ENCODE measurements around the gene ODAPH.
A peak's percentile ranks its signal among the peaks of the same experiment; 100 is the strongest.
"Not testable (repeated sequence)": the region's sequence is repeated elsewhere in the genome, so short reads cannot be mapped to it uniquely, and the experiment has no call there.

The ODAPH gene

GRCh38 chr4:75555294-75556164 is at the start of gene ODAPH:
Gene ODAPH, plus strand, starts transcription at chr4:75556066. Its CDS starts 17 bp downstream, at chr4:75556083.
- DNase-seq (ENCODE audit: low read depth) = no peak

GRCh38 chr4:75509592-75509991 is 46.3 kb upstream of the ODAPH start:
- DNase-seq (ENCODE audit: low read depth) = not testable (repeated sequence)

GRCh38 chr4:75511841-75512240 is 44.0 kb upstream of the ODAPH start:
- DNase-seq (ENCODE audit: low read depth) = no peak

GRCh38 chr4:75512386-75513211 is 43.3 kb upstream of the ODAPH start:
- no peak for DNase-seq (ENCODE audit: low read depth)

GRCh38 chr4:75513526-75514130 is 42.2 kb upstream of the ODAPH start:
- no peak for DNase-seq (ENCODE audit: low read depth)

GRCh38 chr4:75514131-75514948 is 41.5 kb upstream of the ODAPH start, which contains the start of the genes RCHY1 and THAP6:
Gene RCHY1, minus strand, starts transcription at chr4:75514403. Its CDS starts 117 bp downstream, at chr4:75514286.
Gene THAP6, plus strand, starts transcription at chr4:75514473. Its CDS starts 980 bp downstream, at chr4:75515453.
- DNase-seq (ENCODE audit: low read depth) = peak; percentile 84

- DNase-seq (ENCODE audit: low read depth) = no peak
Observed at GRCh38 chr4:75514949-75515612, 40.8 kb upstream of the ODAPH start.

- no peak for DNase-seq (ENCODE audit: low read depth)
Observed at GRCh38 chr4:75516144-75516543, 39.7 kb upstream of the ODAPH start.

GRCh38 chr4:75519452-75519851 is 36.4 kb upstream of the ODAPH start:
- DNase-seq (ENCODE audit: low read depth) = not testable (repeated sequence)

- DNase-seq (ENCODE audit: low read depth) = no peak
Observed at GRCh38 chr4:75525086-75525485, 30.8 kb upstream of the ODAPH start.

- no peak for DNase-seq (ENCODE audit: low read depth)
Observed at GRCh38 chr4:75525910-75526309, 30.0 kb upstream of the ODAPH start.

- DNase-seq (ENCODE audit: low read depth) = no peak
Observed at GRCh38 chr4:75527482-75527881, 28.4 kb upstream of the ODAPH start.

GRCh38 chr4:75530556-75531322 is 25.1 kb upstream of the ODAPH start:
- no peak for DNase-seq (ENCODE audit: low read depth)

GRCh38 chr4:75531536-75532143 is 24.2 kb upstream of the ODAPH start:
- DNase-seq (ENCODE audit: low read depth) = not testable (repeated sequence)

GRCh38 chr4:75533339-75533887 is 22.5 kb upstream of the ODAPH start:
- DNase-seq (ENCODE audit: low read depth) = not testable (repeated sequence)

GRCh38 chr4:75533926-75534325 is 21.9 kb upstream of the ODAPH start:
- not testable (repeated sequence) for DNase-seq (ENCODE audit: low read depth)

GRCh38 chr4:75537308-75537707 is 18.6 kb upstream of the ODAPH start:
- DNase-seq (ENCODE audit: low read depth) = not testable (repeated sequence)

GRCh38 chr4:75542824-75543223 is 13.0 kb upstream of the ODAPH start:
- no peak for DNase-seq (ENCODE audit: low read depth)

GRCh38 chr4:75544220-75544619 is 11.6 kb upstream of the ODAPH start:
- DNase-seq (ENCODE audit: low read depth) = not testable (repeated sequence)
